ENCODE results near the gene PRCD. TPM values are rescaled to one million over a fixed set of nuclear protein-coding genes. Genes with fewer than 3 reads are reported as not detected.

The PRCD gene
- total and polyA plus RNA-seq, 5 donors from 2014 or later, result 0.52 TPM; not detected in 4

GRCh38 chr17:76542984-76543383, 3.1 kb downstream of the PRCD start:
- H3K9me3 ChIP-seq (ENCODE audit: control insufficient read depth in 2 of 2, low read length in 2 of 2), result no peaks in the 10 kb centered on the region
- no peaks in the 10 kb centered on the region for H3K36me3 ChIP-seq (ENCODE audit: control insufficient read depth, insufficient read depth, low read length)
- no peak overlapping the region for H3K4me3 Mint-ChIP-seq
- H3K27ac Mint-ChIP-seq, result no peak overlapping the region
- H3K27me3 ChIP-seq (ENCODE audit: control insufficient read depth, insufficient read depth, low read length), result peaks cover 3% of the 10 kb centered on the region
- no peak overlapping the region for H3K4me3 ChIP-seq (ENCODE audit: low read depth, low read length)
- peaks cover 48% of the 10 kb centered on the region for H3K27me3 Mint-ChIP-seq
- DNase-seq (no peak), ATAC-seq (ENCODE audit: low read depth in 2 of 2) (no peak)
- H3K9me3 Mint-ChIP-seq, result peaks cover 0 to 3% (median 0%) of the 10 kb centered on the region in 7 donors
- H3K27ac ChIP-seq (ENCODE audit: insufficient read depth, low read length, poor library complexity, severe bottlenecking), result no peak overlapping the region
- peaks cover 0 to 3% (median 0%) of the 10 kb centered on the region in 4 donors for H3K4me1 Mint-ChIP-seq
- no peaks in the 10 kb centered on the region for H3K4me1 ChIP-seq (ENCODE audit: control insufficient read depth, insufficient read depth, low read length, poor library complexity, severe bottlenecking)
- no peaks in the 10 kb centered on the region for H3K36me3 Mint-ChIP-seq

GRCh38 chr17:76543482-76543825, 3.6 kb downstream of the PRCD start:
- H3K9me3 Mint-ChIP-seq, result peaks cover 0 to 3% (median 0%) of the 10 kb centered on the region in 7 donors
- H3K4me3 ChIP-seq (ENCODE audit: low read depth, low read length), result no peak overlapping the region
- no peak overlapping the region for H3K27ac Mint-ChIP-seq
- no peaks in the 10 kb centered on the region for H3K4me1 ChIP-seq (ENCODE audit: control insufficient read depth, insufficient read depth, low read length, poor library complexity, severe bottlenecking)
- peaks cover 0 to 3% (median 0%) of the 10 kb centered on the region in 4 donors for H3K4me1 Mint-ChIP-seq
- peaks cover 3% of the 10 kb centered on the region for H3K27me3 ChIP-seq (ENCODE audit: control insufficient read depth, insufficient read depth, low read length)
- no peaks in the 10 kb centered on the region for H3K36me3 Mint-ChIP-seq
- no peak overlapping the region for H3K27ac ChIP-seq (ENCODE audit: insufficient read depth, low read length, poor library complexity, severe bottlenecking)
- H3K9me3 ChIP-seq (ENCODE audit: control insufficient read depth in 2 of 2, low read length in 2 of 2), result no peaks in the 10 kb centered on the region
- H3K27me3 Mint-ChIP-seq, result peaks cover 48% of the 10 kb centered on the region
- DNase-seq, result no peak
- H3K4me3 Mint-ChIP-seq, result no peak overlapping the region
- no peak for ATAC-seq (ENCODE audit: low read depth in 2 of 2)
- H3K36me3 ChIP-seq (ENCODE audit: control insufficient read depth, insufficient read depth, low read length), result no peaks in the 10 kb centered on the region

GRCh38 chr17:76543826-76544545, 4.1 kb downstream of the PRCD start:
- peaks cover 43% of the 10 kb centered on the region for H3K27me3 Mint-ChIP-seq
- H3K4me1 Mint-ChIP-seq, result peaks cover 0 to 3% (median 0%) of the 10 kb centered on the region in 4 donors
- no peak for ATAC-seq (ENCODE audit: low read depth in 2 of 2)
- H3K27me3 ChIP-seq (ENCODE audit: control insufficient read depth, insufficient read depth, low read length), result peaks cover 3% of the 10 kb centered on the region
- no peaks in the 10 kb centered on the region for H3K4me1 ChIP-seq (ENCODE audit: control insufficient read depth, insufficient read depth, low read length, poor library complexity, severe bottlenecking)
- H3K9me3 ChIP-seq (ENCODE audit: control insufficient read depth in 2 of 2, low read length in 2 of 2), result no peaks in the 10 kb centered on the region
- no peaks in the 10 kb centered on the region for H3K36me3 Mint-ChIP-seq
- H3K4me3 ChIP-seq (ENCODE audit: low read depth, low read length), result no peak overlapping the region
- H3K27ac ChIP-seq (ENCODE audit: insufficient read depth, low read length, poor library complexity, severe bottlenecking), result no peak overlapping the region
- DNase-seq, result no peak
- peak overlapping the region in 1 of 3 donors; percentile 38 for H3K27ac Mint-ChIP-seq
- peaks cover 0 to 3% (median 0%) of the 10 kb centered on the region in 7 donors for H3K9me3 Mint-ChIP-seq
- no peaks in the 10 kb centered on the region for H3K36me3 ChIP-seq (ENCODE audit: control insufficient read depth, insufficient read depth, low read length)
- H3K4me3 Mint-ChIP-seq, result no peak overlapping the region

- peak overlapping the region in 1 of 3 donors; percentile 38 for H3K27ac Mint-ChIP-seq
- H3K36me3 Mint-ChIP-seq, result no peaks in the 10 kb centered on the region
- H3K4me3 ChIP-seq (ENCODE audit: low read depth, low read length), result no peak overlapping the region
- no peak for ATAC-seq (ENCODE audit: low read depth in 2 of 2)
- H3K4me1 ChIP-seq (ENCODE audit: control insufficient read depth, insufficient read depth, low read length, poor library complexity, severe bottlenecking), result no peaks in the 10 kb centered on the region
- no peak overlapping the region for H3K4me3 Mint-ChIP-seq
- no peaks in the 10 kb centered on the region for H3K9me3 Mint-ChIP-seq
- no peaks in the 10 kb centered on the region for H3K4me1 Mint-ChIP-seq
- H3K27ac ChIP-seq (ENCODE audit: insufficient read depth, low read length, poor library complexity, severe bottlenecking), result no peak overlapping the region
- no peaks in the 10 kb centered on the region for H3K36me3 ChIP-seq (ENCODE audit: control insufficient read depth, insufficient read depth, low read length)
- no peaks in the 10 kb centered on the region for H3K9me3 ChIP-seq (ENCODE audit: control insufficient read depth in 2 of 2, low read length in 2 of 2)
- peaks cover 36% of the 10 kb centered on the region for H3K27me3 Mint-ChIP-seq
- no peak for DNase-seq
- H3K27me3 ChIP-seq (ENCODE audit: control insufficient read depth, insufficient read depth, low read length), result no peaks in the 10 kb centered on the region
These were observed 4.9 kb downstream of the PRCD start for GRCh38 chr17:76544546-76545365.

GRCh38 chr17:76545918-76546555, 6.2 kb downstream of the PRCD start:
- Mint-ChIP-seq H3K27me3 (peaks cover 30% of the 10 kb centered on the region), H3K36me3 (no peaks in the 10 kb centered on the region), H3K9me3 (no peaks in the 10 kb centered on the region), H3K4me1 (peaks cover 0 to 3% (median 0%) of the 10 kb centered on the region in 4 donors), H3K27ac (peak overlapping the region in 1 of 3 donors; percentile 69), H3K4me3 (no peak overlapping the region)
- Histone ChIP-seq H3K4me3 (ENCODE audit: low read depth, low read length) (no peak overlapping the region), H3K4me1 (ENCODE audit: control insufficient read depth, insufficient read depth, low read length, poor library complexity, severe bottlenecking) (no peaks in the 10 kb centered on the region), H3K27ac (ENCODE audit: insufficient read depth, low read length, poor library complexity, severe bottlenecking) (no peak overlapping the region), H3K9me3 (ENCODE audit: control insufficient read depth in 2 of 2, low read length in 2 of 2) (no peaks in the 10 kb centered on the region), H3K36me3 (ENCODE audit: control insufficient read depth, insufficient read depth, low read length) (no peaks in the 10 kb centered on the region), H3K27me3 (ENCODE audit: control insufficient read depth, insufficient read depth, low read length) (no peaks in the 10 kb centered on the region)
- ATAC-seq (ENCODE audit: low read depth in 2 of 2) (no peak), DNase-seq (no peak)

- ATAC-seq (ENCODE audit: low read depth in 2 of 2), result no peak
- no peak overlapping the region for H3K4me3 ChIP-seq (ENCODE audit: low read depth, low read length)
- H3K4me1 ChIP-seq (ENCODE audit: control insufficient read depth, insufficient read depth, low read length, poor library complexity, severe bottlenecking), result no peaks in the 10 kb centered on the region
- no peak overlapping the region for H3K27ac ChIP-seq (ENCODE audit: insufficient read depth, low read length, poor library complexity, severe bottlenecking)
- no peaks in the 10 kb centered on the region for H3K9me3 ChIP-seq (ENCODE audit: control insufficient read depth in 2 of 2, low read length in 2 of 2)
- Mint-ChIP-seq H3K27ac (peak overlapping the region in 1 of 3 donors; percentile 20), H3K27me3 (peaks cover 24% of the 10 kb centered on the region), H3K9me3 (no peaks in the 10 kb centered on the region), H3K4me3 (no peak overlapping the region), H3K4me1 (peaks cover 0 to 4% (median 0%) of the 10 kb centered on the region in 4 donors), H3K36me3 (no peaks in the 10 kb centered on the region)
- DNase-seq, result no peak
- H3K27me3 ChIP-seq (ENCODE audit: control insufficient read depth, insufficient read depth, low read length), result no peaks in the 10 kb centered on the region
- no peaks in the 10 kb centered on the region for H3K36me3 ChIP-seq (ENCODE audit: control insufficient read depth, insufficient read depth, low read length)
These were observed 6.8 kb downstream of the PRCD start for GRCh38 chr17:76546556-76547182.

GRCh38 chr17:76547183-76547641, 7.4 kb downstream of the PRCD start:
- H3K4me1 Mint-ChIP-seq, result peaks cover 0 to 4% (median 0%) of the 10 kb centered on the region in 4 donors
- no peaks in the 10 kb centered on the region for H3K36me3 Mint-ChIP-seq
- no peak overlapping the region for H3K27ac ChIP-seq (ENCODE audit: insufficient read depth, low read length, poor library complexity, severe bottlenecking)
- no peak overlapping the region for H3K4me3 ChIP-seq (ENCODE audit: low read depth, low read length)
- no peaks in the 10 kb centered on the region for H3K36me3 ChIP-seq (ENCODE audit: control insufficient read depth, insufficient read depth, low read length)
- no peak overlapping the region for H3K27ac Mint-ChIP-seq
- no peaks in the 10 kb centered on the region for H3K27me3 ChIP-seq (ENCODE audit: control insufficient read depth, insufficient read depth, low read length)
- ATAC-seq (ENCODE audit: low read depth in 2 of 2), result peak; percentile 59 to 68
- H3K9me3 ChIP-seq (ENCODE audit: control insufficient read depth in 2 of 2, low read length in 2 of 2), result no peaks in the 10 kb centered on the region
- H3K27me3 Mint-ChIP-seq, result peaks cover 18% of the 10 kb centered on the region
- no peaks in the 10 kb centered on the region for H3K4me1 ChIP-seq (ENCODE audit: control insufficient read depth, insufficient read depth, low read length, poor library complexity, severe bottlenecking)
- no peak overlapping the region for H3K4me3 Mint-ChIP-seq
- DNase-seq, result peak; percentile 27 to 64 (median 58)
- no peaks in the 10 kb centered on the region for H3K9me3 Mint-ChIP-seq
